ENCODE results near the gene TSFM.
A peak's percentile ranks its signal among the peaks of the same experiment; 100 is the strongest.

The TSFM gene

DNA sequence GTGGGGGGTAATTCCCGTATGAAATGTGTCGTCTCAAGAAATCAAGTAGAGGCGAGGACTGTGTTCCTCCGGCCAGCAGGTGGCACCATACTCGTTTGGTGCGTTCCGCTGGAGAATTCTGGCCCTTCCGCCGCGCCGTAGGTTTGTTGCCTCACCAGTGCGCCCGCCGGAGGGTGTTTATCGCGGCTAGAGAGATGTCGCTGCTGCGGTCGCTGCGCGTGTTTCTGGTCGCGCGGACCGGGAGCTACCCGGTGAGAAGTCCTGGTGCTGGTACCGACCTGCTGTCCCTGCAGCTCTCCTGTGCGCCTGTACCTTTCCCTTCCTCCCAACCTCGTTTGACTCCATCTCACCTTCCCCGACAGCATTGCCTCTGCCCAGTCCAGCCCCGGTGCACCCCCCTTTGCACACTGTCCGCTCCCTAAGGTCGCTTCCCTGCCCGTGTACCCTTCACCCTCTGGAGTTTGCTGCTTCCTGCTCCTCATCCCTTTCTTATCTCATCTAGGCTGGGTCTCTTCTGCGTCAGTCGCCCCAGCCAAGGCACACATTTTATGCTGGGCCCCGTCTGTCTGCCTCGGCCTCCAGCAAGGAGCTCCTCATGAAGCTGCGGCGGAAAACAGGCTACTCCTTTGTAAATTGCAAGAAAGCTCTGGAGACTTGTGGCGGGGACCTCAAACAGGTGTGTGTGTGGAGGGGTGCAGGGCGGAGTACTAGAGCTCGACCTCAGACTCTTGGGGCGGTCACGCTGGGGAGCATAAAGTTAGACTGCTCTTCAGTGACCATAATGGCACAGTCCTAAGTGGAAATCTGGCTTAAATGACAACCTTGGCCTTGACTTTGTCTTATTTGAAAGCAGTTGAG, at the start of gene TSFM:
Gene TSFM (plus strand): TSS at position 180 of the 858 bp plus-strand sequence. CDS start 15 bp downstream, at position 195.
- TF ChIP-seq CTCF (IDR thresholded peaks at IDR 0.05; ENCODE audit: low read depth, low read length): peak; percentile 91
- DNase-seq (ENCODE audit: extremely low read depth, low read depth): peak; percentile 86

DNA sequence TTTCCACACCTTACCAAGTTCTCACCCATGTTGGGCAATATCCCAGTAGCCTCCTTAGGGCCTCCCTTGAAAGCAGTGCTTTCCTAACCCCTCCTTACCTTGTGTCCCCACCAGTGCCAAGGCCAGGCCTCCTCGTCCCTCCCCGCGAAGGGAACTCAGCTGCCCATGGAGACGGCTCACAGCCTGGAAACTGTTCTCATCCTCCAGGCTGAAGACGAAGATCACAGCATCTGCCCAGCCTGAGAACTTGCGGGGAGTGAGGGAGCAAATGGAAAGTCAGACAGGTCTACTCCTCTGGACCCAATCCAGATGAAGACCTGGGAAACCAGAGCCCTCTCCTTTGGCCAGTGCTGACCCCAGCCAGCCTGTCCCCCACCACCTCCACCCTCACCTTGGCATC, 48.7 kb upstream of the TSFM start:
- no peak for TF ChIP-seq CTCF (IDR thresholded peaks at IDR 0.05; ENCODE audit: low read depth, low read length)
- no peak for DNase-seq (ENCODE audit: extremely low read depth, low read depth)

DNA sequence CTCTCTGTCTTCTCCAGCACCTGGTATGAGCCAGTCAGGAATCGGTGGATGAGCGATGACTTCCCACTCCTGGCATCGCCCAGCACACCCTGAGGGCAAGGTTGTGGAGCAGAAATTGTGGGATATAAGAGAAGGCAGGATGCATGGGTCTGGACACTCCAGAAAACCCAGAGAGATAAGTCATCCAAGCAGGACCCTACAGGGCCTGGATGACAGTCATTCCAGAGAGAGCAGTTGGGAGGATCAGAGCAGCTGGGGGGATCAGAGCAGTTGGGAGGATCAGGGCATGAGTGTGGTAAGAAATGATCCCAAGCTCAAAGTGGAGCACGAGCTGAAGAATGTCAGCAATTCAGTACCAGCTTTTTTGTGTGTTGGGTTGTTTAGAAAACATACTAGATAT, 48.0 kb upstream of the TSFM start:
- DNase-seq (ENCODE audit: extremely low read depth, low read depth): no peak
- TF ChIP-seq CTCF (IDR thresholded peaks at IDR 0.05; ENCODE audit: low read depth, low read length): no peak

DNA sequence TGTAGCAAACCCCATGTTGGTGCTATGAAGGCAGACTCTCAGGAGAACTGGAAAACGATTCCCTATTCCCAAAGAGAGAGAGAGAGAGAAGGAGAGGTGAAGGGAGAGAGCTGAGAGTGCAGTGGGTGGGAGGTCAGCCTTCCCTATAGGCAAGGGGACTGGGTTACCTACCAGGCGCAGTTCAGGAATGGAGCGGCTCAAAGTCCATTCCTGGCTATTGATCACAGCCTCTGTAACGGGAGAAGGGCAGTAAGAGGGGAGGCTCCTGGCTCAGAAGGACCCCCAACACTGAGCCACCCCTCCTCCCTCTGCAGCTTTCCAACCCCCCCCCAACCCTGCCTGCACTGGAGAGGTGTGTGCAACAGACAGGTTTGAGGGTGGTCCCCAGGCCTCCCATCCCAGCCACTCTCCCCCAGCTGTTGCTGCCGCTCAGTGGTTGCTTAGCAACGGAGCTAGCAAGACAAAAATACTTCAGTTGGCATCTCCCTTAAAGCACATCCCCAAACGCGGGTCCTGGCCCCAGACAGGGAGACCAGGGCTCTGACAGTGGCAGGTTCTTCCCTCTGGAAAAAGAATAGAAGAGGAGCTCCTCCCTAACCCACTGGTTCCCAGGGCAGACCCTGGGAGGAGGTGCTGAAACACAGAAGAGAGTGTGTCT, 47.3 kb upstream of the TSFM start:
- no peak for DNase-seq (ENCODE audit: extremely low read depth, low read depth)
- no peak for TF ChIP-seq CTCF (IDR thresholded peaks at IDR 0.05; ENCODE audit: low read depth, low read length)

DNA sequence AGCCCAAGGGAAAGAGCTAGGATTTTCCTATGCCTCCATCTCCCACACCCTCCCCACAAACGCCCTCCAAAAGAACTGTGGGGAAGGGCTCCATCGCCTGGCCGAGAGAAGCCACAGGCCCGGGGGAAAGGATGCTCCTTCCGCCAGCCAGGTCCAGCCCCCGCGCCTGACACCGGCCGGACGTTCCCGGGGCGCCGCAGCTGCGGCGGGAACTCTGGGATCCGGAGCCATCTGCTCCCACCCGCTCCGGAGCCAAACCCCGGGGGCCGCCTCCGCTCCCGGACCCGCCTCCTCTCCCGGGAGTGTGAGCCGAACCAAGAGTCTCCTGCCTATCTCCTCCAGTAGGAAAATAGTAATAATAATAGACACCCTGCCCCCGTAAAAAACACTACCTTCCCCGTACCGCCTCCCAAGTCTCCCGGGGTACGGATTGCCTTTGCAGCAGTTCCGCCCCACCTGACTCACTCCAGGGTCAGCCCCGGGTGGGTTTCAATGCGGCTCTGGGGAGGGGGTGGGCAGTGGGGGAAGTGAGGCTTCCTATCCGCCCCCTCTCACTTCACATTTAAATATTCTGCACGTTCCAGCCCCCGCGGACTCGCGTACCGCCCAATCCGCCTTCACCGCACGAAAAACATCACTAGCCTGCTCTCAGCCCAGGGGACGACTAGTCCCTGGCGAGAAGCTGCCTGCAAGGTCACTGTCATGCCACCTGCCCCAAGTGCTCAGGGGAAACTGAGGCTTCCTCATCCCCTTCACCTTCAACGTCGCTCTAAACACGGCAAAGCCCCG, 46.4 kb upstream of the TSFM start:
- TF ChIP-seq CTCF (IDR thresholded peaks at IDR 0.05; ENCODE audit: low read depth, low read length): peak; percentile 33
- no peak for DNase-seq (ENCODE audit: extremely low read depth, low read depth)

DNA sequence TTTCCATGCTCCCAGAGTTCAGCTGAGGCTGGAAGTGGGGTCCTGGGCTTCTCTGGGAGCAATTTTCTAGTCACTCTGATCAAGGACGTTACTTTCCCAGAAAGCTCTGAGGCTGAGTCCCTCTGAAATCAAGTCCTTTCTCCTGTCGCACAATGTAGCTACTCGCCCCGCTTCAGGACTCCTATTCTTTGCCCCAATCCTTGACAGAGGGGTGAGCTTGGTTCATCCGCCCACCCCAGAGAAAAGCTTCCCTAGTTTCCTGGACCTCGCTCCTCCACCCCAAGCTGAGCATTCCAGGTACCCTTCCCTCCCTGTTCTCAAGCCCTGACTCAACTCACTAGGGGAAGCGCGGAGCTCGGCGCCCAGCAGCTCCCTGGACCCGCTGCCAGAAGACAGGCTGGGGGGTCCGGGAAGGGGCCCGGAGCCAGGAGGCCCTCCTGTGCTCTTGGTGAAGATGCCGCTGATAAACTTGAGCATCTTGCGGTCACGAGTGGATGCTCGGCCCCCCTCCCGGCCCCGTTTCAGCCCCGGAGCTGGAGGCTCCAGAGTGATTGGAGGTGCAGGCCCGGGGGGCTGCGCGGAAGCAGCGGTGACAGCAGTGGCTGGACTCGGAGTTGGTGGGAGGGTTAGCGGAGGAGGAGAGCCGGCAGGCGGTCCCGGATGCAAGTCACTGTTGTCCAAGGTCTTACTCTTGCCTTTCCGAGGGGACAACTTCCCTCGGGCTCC, 45.7 kb upstream of the TSFM start:
- no peak for DNase-seq (ENCODE audit: extremely low read depth, low read depth)
- no peak for TF ChIP-seq CTCF (IDR thresholded peaks at IDR 0.05; ENCODE audit: low read depth, low read length)

Measured in AG09319 (cell line).